SK-N-MC (cell line): ENCODE data around the gene ROBO2.

Source experiments
- EZH2 ChIP-seq: fragments of 200-600 bp; sonication (generic); IDR thresholded peaks from one replicate; pipeline ENCODE4 v1.6.1; 2017; ENCODE audit warnings: antibody characterized with exemption
- FOXP2 ChIP-seq: optimal IDR thresholded peaks from 2 replicates; pipeline ENCODE3; 2011; ENCODE audit warnings: mild to moderate bottlenecking, moderate library complexity; ENCODE audit not compliant: insufficient read depth; ENCODE audit errors: extremely low read length, control extremely low read depth
- POLR2AphosphoS5 ChIP-seq: IDR thresholded peaks from 2 replicates; pipeline ENCODE4 v1.6.1; 2012; ENCODE audit warnings: mild to moderate bottlenecking, low read depth, low read length, borderline replicate concordance

GRCh38 chr3:77191014-77191413 is 151.1 kb downstream of the ROBO2 start:
- TF ChIP-seq EZH2 (no peak), POLR2AphosphoS5 (no peak), FOXP2 (no peak)
